GM13976 (cell line): ENCODE data around the gene PRPF40B.
A peak's percentile ranks its signal among the peaks of the same experiment; 100 is the strongest.

ENCODE experiments used
- DNase-seq: peaks from one replicate; pipeline ENCODE4 v3.0.0; 2012; ENCODE audit warnings: low spot score
- in situ Hi-C: fragments of 300-500 bp; cut with MboI; formaldehyde crosslinking; loops from one replicate; pipeline ENCODE4 v1.12.0; 2022; ENCODE audit warnings: low sequenced_read_pairs, mixed read lengths, inconsistent platforms; ENCODE audit not compliant: unreplicated experiment
- TF ChIP-seq, protein P1 (sequence below): IDR thresholded peaks from 2 replicates; pipeline ENCODE4 v1.5.1; 2012; ENCODE audit warnings: borderline replicate concordance, mild to moderate bottlenecking; ENCODE audit not compliant: insufficient read depth; ENCODE audit errors: extremely low read depth, missing control alignments, control extremely low read depth

Gene PRPF40B

DNA sequence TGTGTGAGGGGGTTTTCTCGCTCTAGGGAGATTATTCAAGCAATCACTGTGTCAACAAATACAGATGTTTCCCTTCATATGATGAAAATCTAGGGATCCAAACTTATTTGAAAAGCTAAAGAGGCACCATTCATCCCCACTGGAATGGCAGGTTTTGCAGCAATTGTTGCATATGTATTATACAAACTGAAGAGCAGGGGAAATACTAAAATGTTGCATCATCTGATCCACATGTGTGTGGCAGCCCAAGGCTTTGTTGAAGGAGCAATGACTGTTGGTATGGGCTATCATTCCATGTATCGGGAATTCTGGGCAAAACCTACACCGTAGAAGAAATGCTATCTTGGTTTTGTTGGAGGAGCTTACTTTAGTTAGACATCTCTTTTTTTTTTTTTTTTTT is 4.1 kb upstream of the PRPF40B start:
- DNase-seq = no peak
- TF ChIP-seq, protein P1, sequence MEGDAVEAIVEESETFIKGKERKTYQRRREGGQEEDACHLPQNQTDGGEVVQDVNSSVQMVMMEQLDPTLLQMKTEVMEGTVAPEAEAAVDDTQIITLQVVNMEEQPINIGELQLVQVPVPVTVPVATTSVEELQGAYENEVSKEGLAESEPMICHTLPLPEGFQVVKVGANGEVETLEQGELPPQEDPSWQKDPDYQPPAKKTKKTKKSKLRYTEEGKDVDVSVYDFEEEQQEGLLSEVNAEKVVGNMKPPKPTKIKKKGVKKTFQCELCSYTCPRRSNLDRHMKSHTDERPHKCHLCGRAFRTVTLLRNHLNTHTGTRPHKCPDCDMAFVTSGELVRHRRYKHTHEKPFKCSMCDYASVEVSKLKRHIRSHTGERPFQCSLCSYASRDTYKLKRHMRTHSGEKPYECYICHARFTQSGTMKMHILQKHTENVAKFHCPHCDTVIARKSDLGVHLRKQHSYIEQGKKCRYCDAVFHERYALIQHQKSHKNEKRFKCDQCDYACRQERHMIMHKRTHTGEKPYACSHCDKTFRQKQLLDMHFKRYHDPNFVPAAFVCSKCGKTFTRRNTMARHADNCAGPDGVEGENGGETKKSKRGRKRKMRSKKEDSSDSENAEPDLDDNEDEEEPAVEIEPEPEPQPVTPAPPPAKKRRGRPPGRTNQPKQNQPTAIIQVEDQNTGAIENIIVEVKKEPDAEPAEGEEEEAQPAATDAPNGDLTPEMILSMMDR = no peak
- in situ Hi-C loops = no loop called here

DNA sequence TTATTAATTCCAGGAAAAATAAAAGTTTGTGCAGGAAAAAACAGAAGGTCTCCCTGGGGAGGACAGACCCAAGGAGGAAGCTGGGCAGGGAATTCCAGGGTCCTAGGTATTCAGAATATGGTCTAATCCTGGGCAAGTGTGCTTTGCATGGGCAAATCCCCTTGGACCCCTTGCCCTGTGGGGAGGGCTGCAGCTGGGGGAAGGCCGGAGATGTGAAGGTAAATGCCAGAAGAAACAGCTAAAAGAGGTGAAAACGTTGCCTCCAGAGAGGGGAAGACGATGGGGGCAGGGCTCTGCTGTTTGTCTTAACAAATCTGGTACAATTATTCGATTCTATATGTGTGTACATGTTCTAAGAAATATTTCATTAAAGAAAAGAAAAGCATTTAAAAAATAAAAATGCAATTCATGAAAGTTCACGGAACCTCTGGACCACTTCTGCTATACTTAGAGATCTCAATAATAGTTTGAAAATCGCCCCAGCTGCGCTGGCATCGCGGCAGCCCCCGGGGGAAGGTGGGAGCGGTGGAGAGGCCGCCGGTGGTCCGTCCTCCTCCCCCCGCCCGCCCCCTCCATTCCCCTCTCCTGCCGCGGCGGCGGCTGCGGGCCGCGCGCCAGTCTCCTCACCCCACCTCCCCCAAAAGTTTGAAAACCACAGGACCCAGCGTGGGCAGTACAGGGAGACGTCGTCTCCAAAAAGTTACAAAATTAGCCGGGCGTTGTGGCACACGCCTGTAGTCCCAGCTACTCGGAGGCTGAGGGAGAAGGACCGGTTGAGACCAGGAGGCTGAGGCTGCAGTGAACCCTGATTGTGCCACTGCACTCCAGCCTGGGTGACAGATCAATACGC is 1.5 kb upstream of the PRPF40B start:
- no peak for DNase-seq
- TF ChIP-seq, protein P1 = no peak
- in situ Hi-C loops = no loop called here

DNA sequence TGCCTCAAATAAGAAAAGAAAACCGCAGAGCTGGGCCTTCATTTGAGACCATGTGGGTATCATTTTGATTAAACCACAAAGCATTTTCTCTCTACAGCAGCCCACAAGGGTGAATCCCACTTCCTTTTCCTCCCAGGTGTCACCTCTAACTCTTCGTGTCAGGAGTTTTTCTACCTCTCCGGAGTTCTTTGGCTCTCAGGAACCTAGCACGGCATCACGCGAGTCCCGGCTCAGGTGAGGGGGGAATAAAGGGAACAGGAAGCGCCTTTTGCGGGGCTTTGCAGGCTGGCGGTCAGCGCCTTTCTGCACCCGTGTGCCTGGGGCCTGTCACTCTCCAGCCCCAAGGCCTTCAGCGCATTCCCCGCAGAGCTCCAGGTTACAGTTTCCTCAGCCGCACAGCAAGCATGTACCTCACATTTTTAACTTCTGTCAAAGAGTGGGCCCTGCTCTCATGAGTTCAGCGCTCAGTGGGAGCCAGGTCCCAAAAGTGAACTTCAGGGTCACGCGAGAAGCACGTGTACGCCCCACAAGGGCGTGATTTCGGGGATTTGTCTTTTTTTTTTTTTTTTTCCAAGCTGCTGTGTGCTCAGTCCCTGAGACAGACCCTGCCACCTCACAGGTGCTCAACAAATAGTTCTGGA is 740 bp upstream of the PRPF40B start:
- in situ Hi-C loops = no loop called here
- DNase-seq = peak; percentile 63
- TF ChIP-seq, protein P1 = no peak

DNA sequence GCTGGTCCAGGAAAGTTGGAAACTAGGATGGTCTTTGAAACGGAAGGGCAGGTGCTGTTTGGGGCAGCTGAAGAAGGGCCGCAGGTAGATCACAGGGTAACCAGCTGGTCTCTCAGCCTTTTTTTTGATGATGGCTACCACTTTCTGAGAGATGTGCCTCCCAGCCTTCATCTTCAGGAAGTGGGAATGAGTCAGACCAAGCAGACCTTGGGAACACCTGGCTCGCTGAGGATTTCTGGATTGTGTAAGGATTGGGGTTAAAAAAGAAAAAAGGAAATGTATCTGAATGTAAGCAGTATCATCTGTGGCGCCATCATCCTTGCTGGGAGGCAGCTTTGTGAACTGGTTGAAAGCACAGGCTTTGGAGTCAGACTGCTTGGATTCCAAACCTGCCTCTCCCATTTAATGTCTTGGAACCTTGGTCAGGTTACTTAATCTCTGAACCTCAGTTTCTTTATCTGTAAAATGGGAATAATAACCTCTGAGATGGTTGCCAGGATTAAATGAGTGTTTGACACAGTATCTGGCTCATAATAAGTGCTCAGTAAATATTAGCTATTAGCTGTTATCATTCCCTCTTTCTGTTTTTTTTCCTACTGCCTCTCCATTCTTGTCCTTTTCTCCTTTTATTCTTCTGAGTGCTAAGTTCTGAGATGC is 1.7 kb downstream of the PRPF40B start:
- in situ Hi-C loops = no loop called here
- no peak for DNase-seq
- TF ChIP-seq, protein P1 = no peak

DNA sequence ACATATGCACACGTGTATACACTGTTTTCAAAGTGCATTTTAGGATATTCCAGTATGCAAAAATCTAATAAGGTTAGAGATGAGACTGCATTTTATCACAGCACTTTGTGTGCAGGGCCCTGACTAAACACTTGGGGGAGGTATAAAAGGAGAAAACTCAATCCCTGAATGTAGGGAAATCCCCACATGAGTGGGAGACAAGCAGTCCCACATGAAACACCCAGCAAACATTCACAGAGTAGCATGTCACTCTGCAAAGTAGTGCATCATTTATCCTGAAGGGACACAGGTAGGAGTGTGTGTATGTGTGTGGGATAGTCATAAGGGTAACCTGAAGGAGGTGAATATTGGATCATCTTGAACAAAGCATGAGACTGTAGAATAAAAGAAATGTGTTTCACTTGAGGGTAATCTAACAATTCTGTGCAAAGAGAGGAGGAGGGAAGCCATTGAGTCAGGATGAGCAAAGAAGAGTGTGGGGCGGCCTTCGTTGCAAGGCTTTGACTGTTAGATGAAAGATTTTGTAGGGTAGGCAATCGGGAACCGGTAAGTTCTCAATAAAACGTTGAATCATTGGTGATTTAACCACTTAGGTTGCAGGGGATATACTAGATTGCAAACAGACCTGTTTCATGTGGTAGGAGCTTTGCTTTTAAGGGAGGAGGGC is 2.9 kb downstream of the PRPF40B start:
- in situ Hi-C loops = no loop called here

More for the DNA sequence above, 2.9 kb downstream of the PRPF40B start:
- TF ChIP-seq, protein P1 = peak; percentile 30
- no peak for DNase-seq
